ENCODE measurements around the gene PLIN5. TPM values are rescaled to one million over a fixed set of nuclear protein-coding genes. Genes with fewer than 3 reads are reported as not detected.
A peak's percentile ranks its signal among the peaks of the same experiment; 100 is the strongest.

The PLIN5 gene
- total RNA-seq, 4 donors from 2014 or later, result 12.0 to 26.7 (median 19.1) TPM

- 90 to 92% methylated on average over 33 to 35 of the region's 35 CpGs for WGBS, 2 donors
- no peak for TF ChIP-seq POLR2A (IDR thresholded peaks at IDR 0.05)
- no peak for TF ChIP-seq EP300 (IDR thresholded peaks at IDR 0.05)
- no peak for TF ChIP-seq CTCF (IDR thresholded peaks at IDR 0.05)
- no peak for DNase-seq (ENCODE audit: low spot score in 2 of 2)
Measured at GRCh38 chr19:4482721-4483364, 52.2 kb downstream of the PLIN5 start.

GRCh38 chr19:4477034-4477801 is 57.8 kb downstream of the PLIN5 start:
- Histone ChIP-seq H3K4me3 (no peak overlapping the region), H3K4me1 (peaks cover 0 to 25% (median 21%) of the 10 kb centered on the region in 4 donors), H3K27me3 (no peaks in the 10 kb centered on the region), H3K27ac (no peak overlapping the region), H3K36me3 (peaks cover 0 to 70% (median 0%) of the 10 kb centered on the region in 3 donors), H3K9me3 (no peaks in the 10 kb centered on the region)
- WGBS, 2 donors, result 86 to 89% methylated on average over 12 to 16 of the region's 16 CpGs
- TF ChIP-seq EP300 (IDR thresholded peaks at IDR 0.05), result no peak
- TF ChIP-seq POLR2A (IDR thresholded peaks at IDR 0.05), result no peak
- TF ChIP-seq CTCF (IDR thresholded peaks at IDR 0.05), result no peak
- DNase-seq (ENCODE audit: low spot score in 2 of 2), result no peak

More at GRCh38 chr19:4482721-4483364, 52.2 kb downstream of the PLIN5 start:
- Histone ChIP-seq H3K27me3 (no peaks in the 10 kb centered on the region), H3K4me3 (no peak overlapping the region), H3K4me1 (no peaks in the 10 kb centered on the region), H3K36me3 (peaks cover 0 to 86% (median 0%) of the 10 kb centered on the region in 3 donors), H3K27ac (no peak overlapping the region), H3K9me3 (no peaks in the 10 kb centered on the region)

- WGBS, 2 donors, result 17 to 18% methylated on average over 8 to 13 of the region's 13 CpGs
- peak overlapping the region in 2 of 4 donors; percentile 36 to 93 for H3K27ac ChIP-seq
Measured at GRCh38 chr19:4474514-4475022, 60.5 kb downstream of the PLIN5 start.

GRCh38 chr19:4473763-4474513 is 61.1 kb downstream of the PLIN5 start:
- peaks cover 0 to 30% (median 21%) of the 10 kb centered on the region in 4 donors for H3K4me1 ChIP-seq
- peak overlapping the region in 3 of 4 donors; percentile 9 to 85 (median 79) for H3K4me3 ChIP-seq
- H3K27me3 ChIP-seq, result no peaks in the 10 kb centered on the region
- 17 to 21% methylated on average over 19 to 23 of the region's 23 CpGs for WGBS, 2 donors
- H3K36me3 ChIP-seq, result peaks cover 0 to 40% (median 0%) of the 10 kb centered on the region in 3 donors
- TF ChIP-seq POLR2A (IDR thresholded peaks at IDR 0.05) (no peak), EP300 (IDR thresholded peaks at IDR 0.05) (no peak), CTCF (IDR thresholded peaks at IDR 0.05) (no peak)
- H3K9me3 ChIP-seq, result no peaks in the 10 kb centered on the region
- H3K27ac ChIP-seq, result peak overlapping the region in 2 of 4 donors; percentile 36 to 93
- no peak for DNase-seq (ENCODE audit: low spot score in 2 of 2)

More at GRCh38 chr19:4474514-4475022, 60.5 kb downstream of the PLIN5 start:
- peaks cover 0 to 46% (median 0%) of the 10 kb centered on the region in 3 donors for H3K36me3 ChIP-seq
- TF ChIP-seq CTCF (IDR thresholded peaks at IDR 0.05), result no peak
- TF ChIP-seq EP300 (IDR thresholded peaks at IDR 0.05), result no peak
- TF ChIP-seq POLR2A (IDR thresholded peaks at IDR 0.05), result no peak
- peaks cover 0 to 30% (median 21%) of the 10 kb centered on the region in 4 donors for H3K4me1 ChIP-seq
- H3K4me3 ChIP-seq, result peak overlapping the region in 2 of 4 donors; percentile 9 to 85
- H3K9me3 ChIP-seq, result no peaks in the 10 kb centered on the region
- H3K27me3 ChIP-seq, result no peaks in the 10 kb centered on the region
- no peak for DNase-seq (ENCODE audit: low spot score in 2 of 2)

All from tibial nerve (tissue), 4 donors.